Liver (tissue), 9 donors: ENCODE results near the gene PPP1CC. TPM values are rescaled to one million over a fixed set of nuclear protein-coding genes. Genes with fewer than 3 reads are reported as not detected.

Source experiments
- DNase-seq: peaks from one replicate; pipeline ENCODE4 v3.0.0-alpha.2; 2017; ENCODE audit warnings: low spot score
- H3K27ac ChIP-seq, 2 donors: one replicate each; pipeline ENCODE4 v1.7.0; 2013; ENCODE audit warnings: inconsistent platforms in 2 of 2, low read length in 2 of 2, control low read depth in 1 of 2, low read depth in 1 of 2, mild to moderate bottlenecking in 1 of 2
- H3K27me3 ChIP-seq, 4 donors: one replicate each; pipeline versions ENCODE4 v1.6.1 to v1.7.0; 2013; ENCODE audit warnings: low read length in 3 of 4, inconsistent platforms in 1 of 4, mild to moderate bottlenecking in 1 of 4, moderate library complexity in 1 of 4; ENCODE audit not compliant: control insufficient read depth in 4 of 4, insufficient read depth in 4 of 4
- H3K36me3 ChIP-seq, 4 donors: one replicate each; pipeline versions ENCODE4 v1.6.1 to v1.7.0; 2013; ENCODE audit warnings: low read length in 3 of 4, mild to moderate bottlenecking in 3 of 4, low read depth in 1 of 4, moderate library complexity in 1 of 4; ENCODE audit not compliant: control insufficient read depth in 4 of 4, insufficient read depth in 3 of 4
- H3K4me1 ChIP-seq, 4 donors: one replicate each; pipeline versions ENCODE4 v1.6.1 to v1.7.0; 2013; ENCODE audit warnings: low read length in 3 of 4, mild to moderate bottlenecking in 3 of 4, moderate library complexity in 1 of 4; ENCODE audit not compliant: control insufficient read depth in 4 of 4, insufficient read depth in 4 of 4
- H3K4me3 ChIP-seq, 3 donors: one replicate each; pipeline versions ENCODE4 v1.6.1 to v1.7.0; 2013; ENCODE audit warnings: low read length in 3 of 3, control low read depth in 1 of 3, low read depth in 1 of 3, mild to moderate bottlenecking in 1 of 3
- H3K9ac ChIP-seq, 2 donors: one replicate each; pipeline ENCODE4 v1.7.0; 2013; ENCODE audit warnings: low read length in 2 of 2, mild to moderate bottlenecking in 2 of 2, moderate library complexity in 2 of 2, control low read depth in 1 of 2, low read depth in 1 of 2
- H3K9me3 ChIP-seq, 4 donors: one replicate each; pipeline versions ENCODE4 v1.6.1 to v1.7.0; 2013; ENCODE audit warnings: low read length in 3 of 4; ENCODE audit not compliant: control insufficient read depth in 4 of 4
- ATF3 ChIP-seq: IDR thresholded peaks from 2 replicates; pipeline ENCODE4 v1.6.1; 2016; ENCODE audit warnings: antibody characterized with exemption
- CTCF ChIP-seq: fragments of 150-350 bp; IDR thresholded peaks from 2 replicates; pipeline ENCODE4 v1.5.1; 2017; ENCODE audit warnings: improper control_type of control experiment, low read depth, low read length; ENCODE audit not compliant: missing input control
- FOXA1 ChIP-seq: IDR thresholded peaks from 2 replicates; pipeline ENCODE4 v1.6.1; 2016; ENCODE audit warnings: antibody characterized with exemption
- FOXA2 ChIP-seq: IDR thresholded peaks from 2 replicates; pipeline ENCODE4 v1.6.1; 2016; ENCODE audit warnings: antibody characterized with exemption
- GABPA ChIP-seq, 2 donors: IDR thresholded peaks in 1 of 2; conservative IDR thresholded peaks in 1 of 2; 2 replicates each; pipeline ENCODE4 v1.6.1; 2016; ENCODE audit warnings: antibody characterized with exemption in 2 of 2, mild to moderate bottlenecking in 1 of 2, moderate library complexity in 1 of 2
- HNF4A ChIP-seq, 2 donors: conservative IDR thresholded peaks; 2 replicates each; pipeline ENCODE4 v1.6.1; 2016; ENCODE audit warnings: antibody characterized with exemption in 2 of 2, mild to moderate bottlenecking in 2 of 2
- HNF4G ChIP-seq: IDR thresholded peaks from 2 replicates; pipeline ENCODE4 v1.6.1; 2016; ENCODE audit warnings: antibody characterized with exemption
- JUND ChIP-seq, 2 donors: IDR thresholded peaks; 2 replicates each; pipeline ENCODE4 v1.6.1; 2016; ENCODE audit warnings: antibody characterized with exemption in 2 of 2
- MAX ChIP-seq: IDR thresholded peaks from 2 replicates; pipeline ENCODE4 v1.6.1; 2016; ENCODE audit warnings: antibody characterized with exemption
- NR2F2 ChIP-seq: IDR thresholded peaks from 2 replicates; pipeline ENCODE4 v1.6.1; 2016; ENCODE audit warnings: antibody characterized with exemption
- RAD21 ChIP-seq, 2 donors: IDR thresholded peaks; 2 replicates each; pipeline ENCODE4 v1.6.1; 2016; ENCODE audit warnings: antibody characterized with exemption in 2 of 2, mild to moderate bottlenecking in 2 of 2
- REST ChIP-seq: IDR thresholded peaks from 2 replicates; pipeline ENCODE4 v1.6.1; 2016; ENCODE audit warnings: antibody characterized with exemption, mild to moderate bottlenecking
- RXRA ChIP-seq, 2 donors: IDR thresholded peaks; 2 replicates each; pipeline ENCODE4 v1.6.1; 2017 to 2018; ENCODE audit warnings: antibody characterized with exemption in 2 of 2, mild to moderate bottlenecking in 1 of 2
- SP1 ChIP-seq: IDR thresholded peaks from 2 replicates; pipeline ENCODE4 v1.6.1; 2018; ENCODE audit warnings: antibody characterized with exemption, mild to moderate bottlenecking
- TAF1 ChIP-seq: conservative IDR thresholded peaks from 2 replicates; pipeline ENCODE4 v1.6.1; 2016; ENCODE audit warnings: antibody characterized with exemption, mild to moderate bottlenecking
- YY1 ChIP-seq: IDR thresholded peaks from 2 replicates; pipeline ENCODE4 v1.6.1; 2016; ENCODE audit warnings: antibody characterized with exemption, mild to moderate bottlenecking
- WGBS: extraction: QIAGEN DNeasy Blood & Tissue Kit; methylation state at CpG from one replicate; pipeline ENCODE4 v1.1.7; 2013; 5-methylcytosine and 5-hydroxymethylcytosine counted together
- polyA plus RNA-seq, 2 donors: library from polyadenylated mRNA; stranded (reverse) in 1 of 2; unstranded in 1 of 2; fragments of 200-250 nt in 1 of 2; fragments of >200 nt in 1 of 2; fragmentation: Nextera tagmentation in 1 of 2; extraction: Ambion mirVana in 1 of 2; gene quantifications; one replicate each; pipeline versions ENCODE4 v1.2.1 to v1.2.3, GENCODE V29; 2013 to 2015
- total RNA-seq, 2 donors: library from RNA; depleted of rRNA; stranded (reverse); fragments of >200 nt; gene quantifications; one replicate each; pipeline ENCODE4 v1.2.3, GENCODE V29; 2014
- donor health status: healthy.
- donor health status: healthy.
- donor health status: healthy.
- donor health status: healthy.
- donor health status: healthy.

Gene PPP1CC
- total and polyA plus RNA-seq, 4 donors: 22.1 to 73.2 (median 36.0) TPM

GRCh38 chr12:110686294-110686903 is 56.3 kb downstream of the PPP1CC start:
- 92% methylated on average over 3 of the region's 3 CpGs for WGBS
- H3K9ac ChIP-seq: no peak overlapping the region
- DNase-seq: no peak
- H3K4me3 ChIP-seq: no peak overlapping the region
- no peak for TF ChIP-seq SP1
- no peak overlapping the region for H3K27ac ChIP-seq
- H3K9me3 ChIP-seq: peaks cover 0 to 3% (median 0%) of the 10 kb centered on the region in 4 donors
- H3K4me1 ChIP-seq: peaks cover 5 to 12% (median 7%) of the 10 kb centered on the region in 4 donors
- H3K27me3 ChIP-seq: peaks cover 0 to 3% (median 1%) of the 10 kb centered on the region in 4 donors
- H3K36me3 ChIP-seq: no peaks in the 10 kb centered on the region

GRCh38 chr12:110684312-110684836 is 58.3 kb downstream of the PPP1CC start:
- Histone ChIP-seq H3K27ac (no peak overlapping the region), H3K4me3 (no peak overlapping the region), H3K9me3 (peaks cover 0 to 3% (median 0%) of the 10 kb centered on the region in 4 donors), H3K27me3 (peaks cover 0 to 3% (median 1%) of the 10 kb centered on the region in 4 donors), H3K36me3 (no peaks in the 10 kb centered on the region), H3K9ac (no peak overlapping the region), H3K4me1 (peaks cover 5 to 12% (median 7%) of the 10 kb centered on the region in 4 donors)
- TF ChIP-seq GABPA (IDR thresholded peaks at IDR 0.05 in 1 of 2, conservative IDR thresholded peaks at IDR 0.05 in 1 of 2) (no peak), NR2F2 (no peak), ATF3 (no peak), FOXA1 (no peak), FOXA2 (no peak), CTCF (no peak), HNF4G (no peak)
- 77% methylated on average over 7 of the region's 7 CpGs for WGBS
- DNase-seq: no peak

GRCh38 chr12:110683888-110684287 is 58.8 kb downstream of the PPP1CC start:
- H3K9ac ChIP-seq: no peak overlapping the region
- H3K27me3 ChIP-seq: peaks cover 0 to 3% (median 1%) of the 10 kb centered on the region in 4 donors
- H3K9me3 ChIP-seq: peaks cover 0 to 3% (median 0%) of the 10 kb centered on the region in 4 donors
- no peaks in the 10 kb centered on the region for H3K36me3 ChIP-seq
- H3K4me3 ChIP-seq: no peak overlapping the region
- no peak overlapping the region for H3K27ac ChIP-seq
- peaks cover 5 to 9% (median 7%) of the 10 kb centered on the region in 4 donors for H3K4me1 ChIP-seq
- no peak for TF ChIP-seq NR2F2
- no peak for TF ChIP-seq MAX
- no peak for TF ChIP-seq TAF1
- no peak for TF ChIP-seq SP1
- TF ChIP-seq JUND (IDR thresholded peaks at IDR 0.05): no peak
- no peak for TF ChIP-seq HNF4A (conservative IDR thresholded peaks at IDR 0.05)
- TF ChIP-seq REST: no peak
- TF ChIP-seq GABPA (IDR thresholded peaks at IDR 0.05 in 1 of 2, conservative IDR thresholded peaks at IDR 0.05 in 1 of 2): no peak
- TF ChIP-seq RXRA (IDR thresholded peaks at IDR 0.05): no peak
- TF ChIP-seq FOXA2: no peak
- no peak for TF ChIP-seq RAD21 (IDR thresholded peaks at IDR 0.05)
- TF ChIP-seq HNF4G: no peak
- no peak for TF ChIP-seq YY1
- TF ChIP-seq ATF3: no peak
- TF ChIP-seq FOXA1: no peak
- 92% methylated on average over 2 of the region's 2 CpGs for WGBS
- no peak for DNase-seq
